SK-N-MC (cell line): Measurements from ENCODE around the gene SCGB3A1.

Experiments
- DNase-seq: peaks from one replicate; pipeline ENCODE4 v3.0.0-alpha.2; 2011; ENCODE audit warnings: low read depth, low spot score
- H3K27ac ChIP-seq: fragments of 200-600 bp; sonication (generic); 2 replicates; pipeline ENCODE4 v1.5.1; 2016; ENCODE audit warnings: mixed run types
- H3K36me3 ChIP-seq: fragments of 200-600 bp; sonication (generic); 2 replicates; pipeline ENCODE4 v1.6.1; 2017; ENCODE audit warnings: antibody characterized with exemption, low read length, mixed read lengths; ENCODE audit not compliant: insufficient read depth
- H3K4me3 ChIP-seq: fragments of 200-600 bp; sonication (generic); 2 replicates; pipeline ENCODE4 v1.5.1; 2016
- H3K9ac ChIP-seq: fragments of 200-600 bp; sonication (generic); 2 replicates; pipeline ENCODE4 v1.8.0; 2017; ENCODE audit warnings: mixed run types, mixed read lengths; ENCODE audit not compliant: insufficient read length
- H3K9me3 ChIP-seq: fragments of 200-600 bp; sonication (generic); 2 replicates; pipeline ENCODE4 v1.6.1; 2017; ENCODE audit warnings: low read depth, mild to moderate bottlenecking, antibody characterized with exemption, low read length, moderate library complexity, mixed read lengths
- EZH2 ChIP-seq: fragments of 200-600 bp; sonication (generic); IDR thresholded peaks from one replicate; pipeline ENCODE4 v1.6.1; 2017; ENCODE audit warnings: antibody characterized with exemption
- FOXP2 ChIP-seq: optimal IDR thresholded peaks from 2 replicates; pipeline ENCODE3; 2011; ENCODE audit warnings: mild to moderate bottlenecking, moderate library complexity; ENCODE audit not compliant: insufficient read depth; ENCODE audit errors: extremely low read length, control extremely low read depth
- POLR2AphosphoS5 ChIP-seq: IDR thresholded peaks from 2 replicates; pipeline ENCODE4 v1.6.1; 2012; ENCODE audit warnings: mild to moderate bottlenecking, low read depth, low read length, borderline replicate concordance

Gene SCGB3A1

DNA sequence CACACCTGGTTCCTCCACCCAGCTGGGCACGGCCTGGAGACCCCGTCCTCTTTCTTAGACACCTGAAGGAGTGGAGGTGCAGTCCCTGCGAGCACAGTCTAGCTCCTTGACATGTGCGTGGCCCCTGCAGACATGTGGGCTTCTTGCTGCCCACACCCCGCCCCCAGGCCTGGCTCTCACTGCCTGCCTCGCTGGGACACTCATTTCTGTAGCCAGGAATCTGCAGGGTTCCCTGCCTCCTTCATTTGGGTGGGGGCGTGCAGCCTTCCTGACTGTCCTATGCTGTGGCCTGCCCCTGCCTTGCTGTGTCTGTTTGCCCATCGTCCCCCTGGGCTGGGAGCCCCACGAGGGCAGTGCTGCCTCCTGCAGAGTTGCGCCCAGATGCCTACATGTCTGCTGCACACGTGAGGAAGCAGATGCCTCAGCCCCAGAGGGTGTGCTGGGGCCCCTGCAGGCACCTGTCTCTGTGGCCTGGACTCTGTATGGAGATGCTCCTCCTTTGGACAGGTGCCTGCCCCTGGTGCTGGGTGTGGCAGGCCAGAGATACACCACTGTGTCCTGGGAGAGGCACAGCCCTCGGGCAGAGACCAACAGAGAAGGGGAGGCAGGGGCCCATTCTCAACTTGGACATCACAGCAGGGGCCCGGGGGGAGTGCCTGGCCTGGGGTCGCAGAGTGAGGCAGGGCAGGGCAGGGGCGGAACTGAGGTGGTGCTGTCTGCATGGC is 35.5 kb upstream of the SCGB3A1 start:
- Histone ChIP-seq H3K9me3 (no peaks in the 10 kb centered on the region), H3K4me3 (no peak overlapping the region), H3K36me3 (no peaks in the 10 kb centered on the region), H3K9ac (no peak overlapping the region), H3K27ac (no peak overlapping the region)
- TF ChIP-seq EZH2 (no peak), FOXP2 (no peak), POLR2AphosphoS5 (no peak)
- no peak for DNase-seq

DNA sequence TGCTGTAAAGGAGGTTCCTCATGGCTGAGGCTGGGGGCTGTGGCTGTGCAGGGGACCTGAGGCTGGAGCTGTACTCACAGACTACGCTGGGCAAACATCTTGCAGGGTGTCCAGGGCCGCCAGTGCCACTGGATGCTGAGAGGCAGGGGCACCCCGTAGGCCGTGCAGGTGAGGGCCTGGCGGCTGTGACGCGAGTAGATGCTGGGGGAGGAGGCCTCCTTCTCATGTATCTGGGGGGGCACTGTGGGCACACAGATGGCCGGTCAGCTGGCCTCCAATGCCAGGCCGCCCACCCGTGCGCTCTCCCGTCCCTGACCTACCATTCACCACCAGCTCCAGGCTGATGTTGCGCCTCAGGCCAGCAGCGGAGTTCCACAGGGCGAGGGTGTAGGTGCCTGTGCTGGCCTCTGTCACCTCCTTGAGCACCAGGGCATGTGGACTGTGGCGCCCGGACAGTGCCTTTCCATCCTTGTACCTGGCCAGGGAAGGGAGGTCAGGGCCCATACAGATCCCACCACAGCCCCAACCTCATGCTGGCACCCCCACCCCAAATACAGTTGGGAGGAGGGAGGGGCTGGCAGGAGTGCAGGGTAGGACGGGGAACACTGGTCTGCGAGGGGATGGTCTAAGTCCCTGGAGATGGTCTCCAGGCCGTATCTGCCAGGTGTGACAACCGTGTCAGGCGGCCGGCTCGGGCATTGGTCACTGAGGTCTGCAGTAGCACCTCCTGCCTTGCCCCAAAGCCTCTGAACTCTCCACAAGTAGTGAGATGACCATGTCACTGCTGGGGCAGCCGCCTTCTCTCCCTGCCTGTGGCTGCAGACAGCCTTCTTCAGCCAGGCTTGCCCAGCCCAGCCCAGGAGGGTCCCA is 34.7 kb upstream of the SCGB3A1 start:
- no peak overlapping the region for H3K27ac ChIP-seq
- TF ChIP-seq POLR2AphosphoS5 (no peak), FOXP2 (no peak), EZH2 (no peak)
- no peak overlapping the region for H3K4me3 ChIP-seq
- no peak overlapping the region for H3K9ac ChIP-seq
- no peaks in the 10 kb centered on the region for H3K9me3 ChIP-seq
- DNase-seq: no peak
- no peaks in the 10 kb centered on the region for H3K36me3 ChIP-seq

DNA sequence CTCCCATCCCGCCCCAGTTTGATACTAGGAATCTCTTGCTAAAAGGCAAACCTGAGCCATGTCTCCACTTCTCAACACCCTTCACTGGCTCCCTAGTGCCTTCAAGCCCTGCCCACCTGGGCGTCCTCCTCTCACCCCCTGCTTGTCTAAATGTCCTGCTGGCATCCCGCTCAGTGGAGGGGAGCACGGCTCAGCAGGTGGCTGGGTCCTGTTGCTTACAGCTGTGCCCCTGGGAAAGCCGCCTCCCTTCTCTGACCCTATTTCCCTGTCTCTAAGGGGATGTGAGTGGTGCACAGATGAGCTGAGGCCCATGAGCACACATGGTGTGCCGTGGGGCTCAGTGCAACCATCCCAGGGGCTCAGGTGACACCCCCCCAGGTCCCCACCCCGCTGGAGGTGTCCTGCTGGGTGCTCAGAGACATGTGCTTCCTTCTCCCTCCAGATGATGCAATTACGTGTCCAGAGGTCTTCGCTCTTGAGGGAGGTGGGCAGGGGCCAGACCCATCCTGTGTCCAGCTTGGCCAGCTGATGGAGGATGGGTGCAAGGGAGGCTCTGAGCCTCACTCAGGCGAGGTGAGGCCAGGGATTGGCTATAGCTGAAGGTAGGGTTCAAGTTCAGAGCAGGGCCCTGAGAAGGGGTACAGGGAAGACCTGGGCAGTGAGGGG is 34.0 kb upstream of the SCGB3A1 start:
- TF ChIP-seq POLR2AphosphoS5 (no peak), FOXP2 (no peak), EZH2 (no peak)
- H3K9me3 ChIP-seq: no peaks in the 10 kb centered on the region
- no peak overlapping the region for H3K4me3 ChIP-seq
- no peak overlapping the region for H3K9ac ChIP-seq
- no peak overlapping the region for H3K27ac ChIP-seq
- no peaks in the 10 kb centered on the region for H3K36me3 ChIP-seq
- no peak for DNase-seq

DNA sequence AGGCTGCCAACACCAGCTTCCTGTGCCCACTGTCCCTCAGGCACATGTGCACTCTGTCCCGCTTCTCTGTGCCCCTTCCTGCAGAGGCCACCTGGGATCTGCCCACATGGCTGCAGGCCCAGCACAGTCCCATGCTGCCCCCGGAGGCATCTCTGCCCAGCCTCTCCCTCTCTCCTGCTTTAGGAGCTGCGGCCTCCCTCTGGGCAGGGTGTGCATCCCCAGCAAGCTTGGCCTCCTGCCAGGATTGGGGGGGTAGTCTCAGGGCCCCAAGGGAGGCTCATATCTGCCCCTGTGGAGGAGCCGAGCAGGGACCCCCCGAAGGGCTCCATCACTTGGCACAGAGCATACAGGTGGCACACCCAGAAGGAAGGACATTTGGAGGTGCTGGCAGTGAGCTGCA is 33.3 kb upstream of the SCGB3A1 start:
- Histone ChIP-seq H3K9me3 (no peaks in the 10 kb centered on the region), H3K4me3 (no peak overlapping the region), H3K36me3 (no peaks in the 10 kb centered on the region), H3K9ac (no peak overlapping the region), H3K27ac (no peak overlapping the region)
- no peak for TF ChIP-seq EZH2
- TF ChIP-seq FOXP2: no peak
- TF ChIP-seq POLR2AphosphoS5: no peak
- DNase-seq: no peak

DNA sequence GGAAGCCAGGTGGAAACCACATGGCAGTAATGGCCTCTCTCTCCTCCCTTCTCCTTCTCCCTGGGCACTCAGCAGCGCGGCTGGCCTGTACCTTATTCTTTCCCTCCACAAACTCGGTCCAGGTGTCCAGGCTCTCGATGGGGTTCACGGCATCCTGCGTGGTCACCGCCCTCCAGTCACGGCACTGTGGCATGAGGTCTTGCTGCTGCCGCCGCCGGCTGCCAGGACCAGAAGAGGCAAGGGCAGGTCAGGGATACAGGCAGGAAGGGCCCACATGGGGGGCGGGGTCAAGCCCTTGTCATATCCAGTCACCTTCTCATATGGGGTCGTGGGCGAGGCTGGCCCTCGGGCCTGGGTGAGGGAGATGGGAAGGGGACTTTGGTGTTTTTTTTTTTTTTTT is 32.5 kb upstream of the SCGB3A1 start:
- no peak overlapping the region for H3K4me3 ChIP-seq
- no peaks in the 10 kb centered on the region for H3K9me3 ChIP-seq
- no peak for TF ChIP-seq EZH2
- no peak for TF ChIP-seq FOXP2
- TF ChIP-seq POLR2AphosphoS5: no peak

DNA sequence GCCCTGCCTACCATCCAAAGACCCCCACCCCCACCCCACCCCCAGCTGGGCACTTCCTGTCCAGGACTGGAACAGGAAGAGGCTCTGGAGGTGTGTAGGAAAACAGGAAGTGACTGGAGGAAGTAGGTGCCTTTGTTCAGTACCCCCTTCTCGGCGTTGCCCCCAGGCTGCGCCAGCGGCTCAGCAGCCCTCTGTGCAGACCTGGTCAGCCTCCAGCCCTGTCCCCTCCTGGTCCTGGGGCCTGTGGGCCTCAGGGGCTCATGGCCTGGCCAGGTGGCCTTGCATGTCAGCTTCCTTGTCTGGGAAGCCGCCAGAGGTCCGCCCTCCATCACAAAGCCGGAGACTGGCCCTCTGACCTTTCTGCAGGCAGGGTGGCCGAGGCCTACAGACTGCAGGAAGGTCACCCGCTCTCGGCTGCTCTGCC is 32.1 kb upstream of the SCGB3A1 start:
- no peak for TF ChIP-seq EZH2
- no peak for TF ChIP-seq FOXP2
- no peak for TF ChIP-seq POLR2AphosphoS5
- no peak for DNase-seq
- Histone ChIP-seq H3K4me3 (no peak overlapping the region), H3K27ac (no peak overlapping the region), H3K9ac (no peak overlapping the region), H3K9me3 (no peaks in the 10 kb centered on the region), H3K36me3 (no peaks in the 10 kb centered on the region)

More for the DNA sequence above, 32.5 kb upstream of the SCGB3A1 start:
- Histone ChIP-seq H3K9ac (no peak overlapping the region), H3K27ac (no peak overlapping the region), H3K36me3 (no peaks in the 10 kb centered on the region)
- no peak for DNase-seq

DNA sequence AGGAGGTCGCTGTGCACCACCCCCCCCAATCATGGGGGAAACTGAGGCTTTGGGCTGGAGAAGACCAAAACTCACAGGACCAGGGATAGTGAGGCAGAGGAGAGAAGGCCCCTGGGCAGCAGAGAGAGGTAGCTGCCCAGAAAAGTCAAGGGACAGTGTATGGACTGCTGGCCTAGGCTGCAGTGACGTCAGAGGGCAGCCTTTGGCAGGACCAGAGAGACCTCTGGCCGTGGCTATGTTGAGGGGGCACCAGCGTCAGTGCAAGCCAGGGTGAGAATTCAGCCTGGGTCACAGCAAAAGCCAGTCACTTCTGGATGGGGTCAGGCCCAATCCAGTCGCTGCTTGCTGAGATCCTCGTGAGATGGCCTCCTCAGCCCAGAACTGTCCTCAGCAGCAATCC is 31.6 kb upstream of the SCGB3A1 start:
- no peak overlapping the region for H3K4me3 ChIP-seq
- H3K9ac ChIP-seq: no peak overlapping the region
- no peak overlapping the region for H3K27ac ChIP-seq
- H3K36me3 ChIP-seq: no peaks in the 10 kb centered on the region
- DNase-seq: no peak
- H3K9me3 ChIP-seq: no peaks in the 10 kb centered on the region
- no peak for TF ChIP-seq EZH2
- no peak for TF ChIP-seq POLR2AphosphoS5

DNA sequence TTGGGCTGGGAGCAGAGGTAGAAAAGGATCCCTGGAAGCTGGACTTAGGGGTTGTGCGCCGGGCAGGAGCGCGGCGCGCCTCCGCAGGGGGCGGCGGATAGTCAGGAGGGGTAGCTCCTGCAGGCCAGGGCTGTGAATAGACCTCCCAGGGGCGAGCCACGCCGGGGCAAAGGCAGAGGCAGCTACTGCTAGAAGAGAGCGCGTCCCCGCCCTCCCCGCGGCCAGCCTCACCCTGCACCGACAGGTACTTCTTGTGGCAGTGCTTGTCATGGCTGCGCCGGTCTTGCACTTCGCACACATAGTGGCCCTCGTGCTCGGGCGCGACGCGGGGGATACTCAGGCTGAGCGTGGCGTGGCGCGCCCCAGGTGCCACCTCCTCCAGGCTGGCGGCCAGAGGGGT is 30.0 kb upstream of the SCGB3A1 start:
- no peak for DNase-seq
- H3K36me3 ChIP-seq: no peaks in the 10 kb centered on the region
- no peak for TF ChIP-seq FOXP2
- no peak for TF ChIP-seq POLR2AphosphoS5
- no peak for TF ChIP-seq EZH2
- no peak overlapping the region for H3K9ac ChIP-seq
- no peak overlapping the region for H3K4me3 ChIP-seq
- no peak overlapping the region for H3K27ac ChIP-seq
- H3K9me3 ChIP-seq: no peaks in the 10 kb centered on the region
